ENCODE data around the gene FSTL4. TPM values are rescaled to one million over a fixed set of nuclear protein-coding genes. Genes with fewer than 3 reads are reported as not detected.
A peak's percentile ranks its signal among the peaks of the same experiment; 100 is the strongest.

Gene FSTL4
- total RNA-seq, 2 experiments from 2014 or later = not detected

DNA sequence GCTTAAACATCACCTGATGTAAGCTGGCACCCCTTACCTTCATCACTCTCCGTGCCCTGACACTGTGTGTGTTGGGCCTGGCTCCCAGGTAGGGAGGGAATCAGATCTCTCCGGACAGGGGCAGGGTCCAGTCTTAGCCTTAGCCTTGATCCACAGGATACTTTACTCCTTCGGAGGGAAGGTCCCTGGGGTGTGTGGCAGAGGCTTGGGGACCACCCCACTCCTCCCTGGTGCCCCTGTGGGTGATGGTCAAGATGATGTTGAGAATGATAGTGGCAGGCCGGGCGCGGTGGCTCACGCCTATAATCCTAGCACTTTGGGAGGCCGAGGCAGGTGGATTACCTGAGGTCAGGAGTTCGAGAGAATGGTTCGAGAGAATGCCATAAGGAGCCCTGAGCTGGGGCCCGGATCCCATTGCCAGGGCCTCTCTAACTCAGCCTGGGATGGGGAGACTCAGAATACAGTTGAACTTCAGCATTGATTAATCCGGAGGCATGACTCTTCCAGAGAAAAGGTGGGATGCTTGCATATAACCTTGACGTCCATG lies 291.0 kb downstream of the FSTL4 start:
- H4K20me1 ChIP-seq (ENCODE audit: insufficient read depth, low read length) = no peaks in the 10 kb centered on the region
- H3K9me2 ChIP-seq (ENCODE audit: insufficient read depth, low read length) = no peaks in the 10 kb centered on the region
- intact Hi-C loops (cut with micrococcal nuclease; ENCODE audit: unreplicated experiment) = no loop called here
- ChIA-PET POLR2A (no interaction called here), CTCF (ENCODE audit: unreplicated experiment) (no interaction called here)
- no peak overlapping the region for H3K4me3 ChIP-seq (ENCODE audit: low read depth, low read length, poor library complexity, severe bottlenecking)
- no peak for DNase-seq (ENCODE audit: low spot score)
- no peaks in the 10 kb centered on the region for H3K9me3 ChIP-seq (ENCODE audit: low read length)
- H3K4me2 ChIP-seq (ENCODE audit: low read length) = no peak overlapping the region
- no peak for TF ChIP-seq EZH2phosphoT487 (IDR thresholded peaks at IDR 0.05; ENCODE audit: borderline replicate concordance, low read depth, low read length)
- TF ChIP-seq, protein P1, sequence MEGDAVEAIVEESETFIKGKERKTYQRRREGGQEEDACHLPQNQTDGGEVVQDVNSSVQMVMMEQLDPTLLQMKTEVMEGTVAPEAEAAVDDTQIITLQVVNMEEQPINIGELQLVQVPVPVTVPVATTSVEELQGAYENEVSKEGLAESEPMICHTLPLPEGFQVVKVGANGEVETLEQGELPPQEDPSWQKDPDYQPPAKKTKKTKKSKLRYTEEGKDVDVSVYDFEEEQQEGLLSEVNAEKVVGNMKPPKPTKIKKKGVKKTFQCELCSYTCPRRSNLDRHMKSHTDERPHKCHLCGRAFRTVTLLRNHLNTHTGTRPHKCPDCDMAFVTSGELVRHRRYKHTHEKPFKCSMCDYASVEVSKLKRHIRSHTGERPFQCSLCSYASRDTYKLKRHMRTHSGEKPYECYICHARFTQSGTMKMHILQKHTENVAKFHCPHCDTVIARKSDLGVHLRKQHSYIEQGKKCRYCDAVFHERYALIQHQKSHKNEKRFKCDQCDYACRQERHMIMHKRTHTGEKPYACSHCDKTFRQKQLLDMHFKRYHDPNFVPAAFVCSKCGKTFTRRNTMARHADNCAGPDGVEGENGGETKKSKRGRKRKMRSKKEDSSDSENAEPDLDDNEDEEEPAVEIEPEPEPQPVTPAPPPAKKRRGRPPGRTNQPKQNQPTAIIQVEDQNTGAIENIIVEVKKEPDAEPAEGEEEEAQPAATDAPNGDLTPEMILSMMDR (conservative IDR thresholded peaks at IDR 0.05; ENCODE audit: low read length) = no peak
- H3K36me3 ChIP-seq (ENCODE audit: insufficient read depth, low read length) = no peaks in the 10 kb centered on the region
- H3K27ac ChIP-seq (ENCODE audit: low read depth, low read length, poor library complexity, severe bottlenecking) = no peak overlapping the region
- H2AFZ ChIP-seq (ENCODE audit: low read length) = no peak overlapping the region
- no peaks in the 10 kb centered on the region for H3K79me2 ChIP-seq (ENCODE audit: insufficient read depth, low read depth, low read length)
- H3K4me1 ChIP-seq (ENCODE audit: insufficient read depth, low read length, poor library complexity, severe bottlenecking) = no peaks in the 10 kb centered on the region
- BruUV-seq (replicated peaks) = no TSS peak

DNA sequence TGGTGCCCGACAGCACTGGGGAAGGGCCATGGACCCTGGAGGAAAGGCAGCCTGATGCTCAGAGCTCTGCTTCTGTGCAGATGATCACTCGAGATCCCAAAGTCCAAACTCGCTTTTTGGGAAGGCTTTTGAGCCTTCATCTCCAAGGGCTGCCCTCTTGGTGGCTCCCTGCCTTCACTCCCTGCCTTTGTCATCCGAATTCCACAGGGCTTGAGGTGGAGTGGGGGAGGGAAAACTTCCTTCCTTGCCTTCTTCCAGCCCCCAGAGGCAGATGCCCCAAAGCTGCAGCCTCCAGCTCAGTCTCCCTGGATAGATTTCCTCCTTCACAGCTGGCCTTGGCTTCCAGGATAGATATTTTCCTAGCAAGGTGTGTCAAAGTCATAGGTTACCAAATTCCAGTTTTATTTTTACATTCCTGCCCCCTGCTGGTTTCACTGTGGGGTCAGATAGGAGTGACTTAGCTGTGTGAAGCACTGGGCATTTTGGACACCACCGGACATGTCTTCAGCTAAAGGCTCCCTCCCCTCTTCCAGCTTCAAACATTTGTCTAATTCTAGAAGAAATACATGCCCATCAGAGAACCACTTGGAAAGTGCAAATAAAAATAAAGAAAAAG lies 292.3 kb downstream of the FSTL4 start:
- Histone ChIP-seq H2AFZ (ENCODE audit: low read length) (no peak overlapping the region), H3K4me3 (ENCODE audit: low read depth, low read length, poor library complexity, severe bottlenecking) (no peak overlapping the region)
- no TSS peak for BruUV-seq (replicated peaks)

DNA sequence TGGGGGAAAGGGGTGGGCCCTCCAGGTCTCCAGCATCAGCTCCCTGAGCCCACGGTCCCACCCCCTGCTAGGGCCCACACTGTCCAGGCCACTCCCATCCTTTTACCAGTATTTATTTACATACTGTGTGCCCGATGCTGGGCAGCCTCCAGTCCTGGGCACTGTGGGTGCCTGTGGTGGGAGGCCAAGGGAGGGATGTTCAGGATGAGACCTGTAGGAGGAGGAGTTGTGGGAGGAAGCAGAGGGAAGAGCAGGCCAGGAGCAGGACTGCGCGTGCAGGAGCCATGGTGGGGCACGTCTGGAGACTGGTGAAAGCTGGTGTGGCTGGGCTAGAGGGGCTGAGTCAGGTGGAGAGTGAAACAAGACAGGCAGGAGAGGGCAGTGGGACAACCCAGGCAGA lies 293.1 kb downstream of the FSTL4 start:
- no peak for DNase-seq (ENCODE audit: low spot score)
- TF ChIP-seq EZH2phosphoT487 (IDR thresholded peaks at IDR 0.05; ENCODE audit: borderline replicate concordance, low read depth, low read length) = no peak
- TF ChIP-seq, protein P1 (conservative IDR thresholded peaks at IDR 0.05; ENCODE audit: low read length) = no peak
- Histone ChIP-seq H3K79me2 (ENCODE audit: insufficient read depth, low read depth, low read length) (no peaks in the 10 kb centered on the region), H3K36me3 (ENCODE audit: insufficient read depth, low read length) (no peaks in the 10 kb centered on the region), H3K9me3 (ENCODE audit: low read length) (no peaks in the 10 kb centered on the region), H3K4me2 (ENCODE audit: low read length) (no peak overlapping the region), H3K4me1 (ENCODE audit: insufficient read depth, low read length, poor library complexity, severe bottlenecking) (no peaks in the 10 kb centered on the region), H4K20me1 (ENCODE audit: insufficient read depth, low read length) (no peaks in the 10 kb centered on the region), H3K27ac (ENCODE audit: low read depth, low read length, poor library complexity, severe bottlenecking) (no peak overlapping the region), H2AFZ (ENCODE audit: low read length) (no peak overlapping the region), H3K9me2 (ENCODE audit: insufficient read depth, low read length) (no peaks in the 10 kb centered on the region), H3K4me3 (ENCODE audit: low read depth, low read length, poor library complexity, severe bottlenecking) (no peak overlapping the region)
- intact Hi-C loops (cut with micrococcal nuclease; ENCODE audit: unreplicated experiment) = no loop called here
- BruUV-seq (replicated peaks) = no TSS peak
- CTCF ChIA-PET (ENCODE audit: unreplicated experiment) = no interaction called here
- POLR2A ChIA-PET = no interaction called here

More for the DNA sequence above, 292.3 kb downstream of the FSTL4 start:
- H3K9me3 ChIP-seq (ENCODE audit: low read length) = no peaks in the 10 kb centered on the region
- H3K9me2 ChIP-seq (ENCODE audit: insufficient read depth, low read length) = no peaks in the 10 kb centered on the region
- H3K4me2 ChIP-seq (ENCODE audit: low read length) = no peak overlapping the region
- no peaks in the 10 kb centered on the region for H4K20me1 ChIP-seq (ENCODE audit: insufficient read depth, low read length)
- DNase-seq (ENCODE audit: low spot score) = peak; percentile 5
- intact Hi-C loops (cut with micrococcal nuclease; ENCODE audit: unreplicated experiment) = no loop called here
- CTCF ChIA-PET (ENCODE audit: unreplicated experiment) = no interaction called here
- POLR2A ChIA-PET = interaction anchor here (0.6 kb wide), 1 partner anchor 241 kb away, joined by 3 read pairs; no protein-coding TSS in a partner anchor
- TF ChIP-seq, protein P1 (conservative IDR thresholded peaks at IDR 0.05; ENCODE audit: low read length) = peak; percentile 62
- no peak for TF ChIP-seq EZH2phosphoT487 (IDR thresholded peaks at IDR 0.05; ENCODE audit: borderline replicate concordance, low read depth, low read length)
- H3K4me1 ChIP-seq (ENCODE audit: insufficient read depth, low read length, poor library complexity, severe bottlenecking) = no peaks in the 10 kb centered on the region
- H3K79me2 ChIP-seq (ENCODE audit: insufficient read depth, low read depth, low read length) = no peaks in the 10 kb centered on the region
- H3K27ac ChIP-seq (ENCODE audit: low read depth, low read length, poor library complexity, severe bottlenecking) = no peak overlapping the region
- no peaks in the 10 kb centered on the region for H3K36me3 ChIP-seq (ENCODE audit: insufficient read depth, low read length)
